Fibroblast of lung (primary cell): ENCODE results near the gene IMP4.

Experiments
- CTCF ChIP-seq, 2 donors: IDR thresholded peaks in 1 of 2; conservative IDR thresholded peaks in 1 of 2; 1 replicate in 1 of 2; 2 replicates in 1 of 2; pipeline ENCODE4 v1.5.1; 2011 to 2012; ENCODE audit warnings: low read length in 2 of 2, control low read depth in 1 of 2, inconsistent platforms in 1 of 2, low read depth in 1 of 2, mild to moderate bottlenecking in 1 of 2
- EZH2 ChIP-seq: IDR thresholded peaks from 2 replicates; pipeline ENCODE4 v1.5.1; 2012; ENCODE audit warnings: low read length, control low read depth, mild to moderate bottlenecking; ENCODE audit errors: missing control alignments

- TF ChIP-seq CTCF (conservative IDR thresholded peaks at IDR 0.05 in 1 of 2, IDR thresholded peaks at IDR 0.05 in 1 of 2; ENCODE audit: low read depth in 1 of 2, low read length in 2 of 2) (no peak), EZH2 (no peak)
These were observed 9.0 kb downstream of the IMP4 start for GRCh38 chr2:130351711-130352110.
